ENCODE measurements around the gene ZMYND15.

- TF ChIP-seq POLR2A (IDR thresholded peaks at IDR 0.05; ENCODE audit: low read depth, low read length) (no peak), CTCF (conservative IDR thresholded peaks at IDR 0.05; ENCODE audit: low read depth, low read length) (no peak), FOS (IDR thresholded peaks at IDR 0.05; ENCODE audit: low read depth, low read length) (no peak), MXI1 (IDR thresholded peaks at IDR 0.05; ENCODE audit: borderline replicate concordance, low read depth, low read length) (no peak)
Measured at GRCh38 chr17:4701116-4701515, 38.5 kb upstream of the ZMYND15 start.
